Smooth muscle cell (in vitro differentiated cells): ENCODE results near the gene MGAM2. TPM values are rescaled to one million over a fixed set of nuclear protein-coding genes. Genes with fewer than 3 reads are reported as not detected.

Experiments used
- DNase-seq: peaks from one replicate; lab custom pipeline; 2025; ENCODE audit not compliant: unreplicated experiment; lab: John Stamatoyannopoulos, UW
- H2AFZ ChIP-seq: fragments of 200-600 bp; sonication (generic); 2 replicates; pipeline ENCODE4 v1.6.0; 2016; ENCODE audit warnings: antibody characterized with exemption, low read depth, mild to moderate bottlenecking
- H3F3A ChIP-seq: fragments of 200-600 bp; sonication (generic); 2 replicates; pipeline ENCODE4 v1.6.0; 2017; ENCODE audit warnings: antibody characterized with exemption, low read depth
- H3K27ac ChIP-seq: fragments of 200-600 bp; sonication (generic); 2 replicates; pipeline ENCODE4 v1.5.1; 2016; ENCODE audit warnings: low read depth, mild to moderate bottlenecking
- H3K27me3 ChIP-seq: fragments of 200-600 bp; sonication (generic); 2 replicates; pipeline ENCODE4 v1.6.1; 2016; ENCODE audit warnings: low read depth, mild to moderate bottlenecking
- H3K36me3 ChIP-seq: fragments of 200-600 bp; sonication (generic); 2 replicates; pipeline ENCODE4 v1.5.1; 2016; ENCODE audit warnings: low read depth
- H3K4me1 ChIP-seq: fragments of 200-600 bp; sonication (generic); 2 replicates; pipeline ENCODE4 v1.5.1; 2016; ENCODE audit warnings: low read depth
- H3K4me2 ChIP-seq: fragments of 200-600 bp; sonication (generic); 2 replicates; pipeline ENCODE4 v1.6.0; 2016; ENCODE audit warnings: mild to moderate bottlenecking
- H3K4me3 ChIP-seq: fragments of 200-600 bp; sonication (generic); 2 replicates; pipeline ENCODE4 v1.5.1; 2016; ENCODE audit warnings: mild to moderate bottlenecking
- H3K79me2 ChIP-seq: fragments of 200-600 bp; sonication (generic); 2 replicates; pipeline ENCODE4 v1.6.0; 2016; ENCODE audit warnings: low read depth, mild to moderate bottlenecking
- H3K9ac ChIP-seq: fragments of 200-600 bp; sonication (generic); 2 replicates; pipeline ENCODE4 v1.6.0; 2016; ENCODE audit warnings: low read depth
- H3K9me3 ChIP-seq: fragments of 200-600 bp; sonication (generic); replicated peaks from 2 replicates; pipeline ENCODE4 v1.5.1; 2016; ENCODE audit warnings: low read depth
- H4K20me1 ChIP-seq: fragments of 200-600 bp; sonication (generic); 2 replicates; pipeline ENCODE4 v1.6.0; 2016; ENCODE audit warnings: low read depth
- WGBS: methylation state at CpG from one replicate; pipeline ENCODE4 v1.1.7; 2016; ENCODE audit warnings: low lambda C conversion rate; 5-methylcytosine and 5-hydroxymethylcytosine counted together
- polyA plus RNA-seq: library from polyadenylated mRNA; unstranded; fragments of >200 nt; fragmentation: Nextera tagmentation; extraction: Ambion mirVana; gene quantifications from 2 replicates; pipeline ENCODE4 v1.2.1, GENCODE V29; 2016
- total RNA-seq: library from RNA; depleted of rRNA; stranded (reverse); fragments of >200 nt; gene quantifications from 2 replicates; pipeline ENCODE4 v1.2.3, GENCODE V29; 2014
- TF ChIP-seq, protein P1 (sequence below): fragments of 200-600 bp; sonication (generic); IDR thresholded peaks from 2 replicates; pipeline ENCODE4 v1.5.1; 2017; ENCODE audit warnings: borderline replicate concordance, mild to moderate bottlenecking, antibody characterized with exemption; ENCODE audit not compliant: insufficient read depth, poor library complexity, severe bottlenecking

The MGAM2 gene
- total and polyA plus RNA-seq, 2 experiments from 2014 or later = not detected

DNA sequence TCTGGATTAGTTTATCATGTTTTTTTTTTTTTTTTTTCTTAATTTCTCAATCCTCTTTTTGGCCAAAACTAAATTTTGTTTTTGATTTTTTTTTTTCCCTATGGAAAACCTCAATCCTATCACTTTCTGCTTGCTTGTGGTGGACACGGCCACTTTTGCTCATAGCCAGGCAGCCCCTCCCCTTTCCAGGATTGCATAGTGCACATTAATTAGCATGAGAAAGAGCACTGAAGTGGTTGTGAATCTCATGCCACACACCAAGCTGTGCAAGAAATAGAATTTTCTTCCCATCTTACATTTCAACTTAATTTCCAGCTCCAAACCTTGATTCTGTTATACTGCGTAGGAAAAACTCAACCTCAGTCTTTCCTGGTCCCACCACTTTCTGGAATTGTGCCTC lies 34.6 kb downstream of the MGAM2 start:
- 89% methylated on average over 2 of the region's 2 CpGs for WGBS
- TF ChIP-seq, protein P1, sequence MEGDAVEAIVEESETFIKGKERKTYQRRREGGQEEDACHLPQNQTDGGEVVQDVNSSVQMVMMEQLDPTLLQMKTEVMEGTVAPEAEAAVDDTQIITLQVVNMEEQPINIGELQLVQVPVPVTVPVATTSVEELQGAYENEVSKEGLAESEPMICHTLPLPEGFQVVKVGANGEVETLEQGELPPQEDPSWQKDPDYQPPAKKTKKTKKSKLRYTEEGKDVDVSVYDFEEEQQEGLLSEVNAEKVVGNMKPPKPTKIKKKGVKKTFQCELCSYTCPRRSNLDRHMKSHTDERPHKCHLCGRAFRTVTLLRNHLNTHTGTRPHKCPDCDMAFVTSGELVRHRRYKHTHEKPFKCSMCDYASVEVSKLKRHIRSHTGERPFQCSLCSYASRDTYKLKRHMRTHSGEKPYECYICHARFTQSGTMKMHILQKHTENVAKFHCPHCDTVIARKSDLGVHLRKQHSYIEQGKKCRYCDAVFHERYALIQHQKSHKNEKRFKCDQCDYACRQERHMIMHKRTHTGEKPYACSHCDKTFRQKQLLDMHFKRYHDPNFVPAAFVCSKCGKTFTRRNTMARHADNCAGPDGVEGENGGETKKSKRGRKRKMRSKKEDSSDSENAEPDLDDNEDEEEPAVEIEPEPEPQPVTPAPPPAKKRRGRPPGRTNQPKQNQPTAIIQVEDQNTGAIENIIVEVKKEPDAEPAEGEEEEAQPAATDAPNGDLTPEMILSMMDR = no peak

DNA sequence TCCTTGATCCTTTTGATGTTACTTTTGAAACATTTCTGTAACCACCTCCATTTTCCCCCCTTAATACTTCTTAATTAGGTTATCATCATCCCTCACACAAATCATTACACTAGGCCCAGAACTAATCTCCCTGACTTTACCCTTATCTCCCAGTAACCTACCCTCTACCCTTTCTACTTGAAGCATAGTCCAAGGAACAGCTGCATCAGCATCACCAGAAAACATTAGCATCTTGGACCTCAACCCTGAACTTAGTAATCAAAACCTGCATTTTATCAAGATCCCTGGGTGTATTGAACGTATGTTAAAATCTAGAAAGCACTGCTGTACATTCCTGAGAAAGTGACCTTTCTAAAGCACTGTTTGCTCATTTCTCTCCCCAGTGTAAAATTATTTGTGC lies 38.8 kb downstream of the MGAM2 start:
- H2AFZ ChIP-seq = no peak overlapping the region
- H3K27me3 ChIP-seq = no peaks in the 10 kb centered on the region
- 74% methylated on average over 1 of the region's 1 CpG for WGBS
- no peaks in the 10 kb centered on the region for H3K9me3 ChIP-seq
- no peak for DNase-seq
- no peaks in the 10 kb centered on the region for H4K20me1 ChIP-seq
- no peaks in the 10 kb centered on the region for H3K79me2 ChIP-seq
- no peak overlapping the region for H3K4me3 ChIP-seq
- H3K27ac ChIP-seq = no peak overlapping the region
- TF ChIP-seq, protein P1 = no peak
- H3K36me3 ChIP-seq = no peaks in the 10 kb centered on the region
- H3K4me2 ChIP-seq = no peak overlapping the region
- H3K9ac ChIP-seq = no peak overlapping the region
- H3K4me1 ChIP-seq = no peaks in the 10 kb centered on the region
- no peaks in the 10 kb centered on the region for H3F3A ChIP-seq

More for the DNA sequence above, 34.6 kb downstream of the MGAM2 start:
- Histone ChIP-seq H3K36me3 (no peaks in the 10 kb centered on the region), H4K20me1 (no peaks in the 10 kb centered on the region), H3K4me3 (no peak overlapping the region), H3K4me1 (no peaks in the 10 kb centered on the region), H3K4me2 (no peak overlapping the region), H3K9me3 (no peaks in the 10 kb centered on the region), H2AFZ (no peak overlapping the region), H3K9ac (no peak overlapping the region), H3K79me2 (no peaks in the 10 kb centered on the region), H3K27me3 (no peaks in the 10 kb centered on the region), H3F3A (no peaks in the 10 kb centered on the region), H3K27ac (no peak overlapping the region)
- no peak for DNase-seq

DNA sequence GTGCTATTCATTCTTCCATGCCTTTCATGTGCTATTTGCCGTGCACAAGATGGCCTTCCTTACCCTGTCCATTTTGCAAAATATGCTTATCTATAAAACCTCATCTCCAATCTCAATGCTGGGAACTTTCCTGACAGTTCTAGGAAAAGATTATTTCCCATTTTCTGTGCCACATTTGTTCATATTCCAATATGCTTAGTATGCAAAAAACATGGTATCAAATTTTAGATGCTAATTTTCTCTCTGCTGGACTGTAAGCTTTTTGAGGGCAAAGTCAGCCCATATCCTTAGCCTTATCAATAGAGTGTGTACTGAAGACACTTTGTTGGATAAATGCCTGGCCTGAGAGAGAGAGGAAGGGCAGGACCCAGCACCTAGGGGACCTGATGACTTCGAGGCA lies 39.4 kb downstream of the MGAM2 start:
- TF ChIP-seq, protein P1 = no peak
- Histone ChIP-seq H3K9me3 (no peaks in the 10 kb centered on the region), H3K27me3 (no peaks in the 10 kb centered on the region), H3K27ac (no peak overlapping the region), H3K36me3 (no peaks in the 10 kb centered on the region), H2AFZ (no peak overlapping the region), H3K79me2 (no peaks in the 10 kb centered on the region), H3F3A (no peaks in the 10 kb centered on the region), H3K4me1 (no peaks in the 10 kb centered on the region), H3K4me2 (no peak overlapping the region), H3K9ac (no peak overlapping the region), H3K4me3 (no peak overlapping the region), H4K20me1 (no peaks in the 10 kb centered on the region)
- WGBS = 93% methylated on average over 2 of the region's 2 CpGs
- no peak for DNase-seq

DNA sequence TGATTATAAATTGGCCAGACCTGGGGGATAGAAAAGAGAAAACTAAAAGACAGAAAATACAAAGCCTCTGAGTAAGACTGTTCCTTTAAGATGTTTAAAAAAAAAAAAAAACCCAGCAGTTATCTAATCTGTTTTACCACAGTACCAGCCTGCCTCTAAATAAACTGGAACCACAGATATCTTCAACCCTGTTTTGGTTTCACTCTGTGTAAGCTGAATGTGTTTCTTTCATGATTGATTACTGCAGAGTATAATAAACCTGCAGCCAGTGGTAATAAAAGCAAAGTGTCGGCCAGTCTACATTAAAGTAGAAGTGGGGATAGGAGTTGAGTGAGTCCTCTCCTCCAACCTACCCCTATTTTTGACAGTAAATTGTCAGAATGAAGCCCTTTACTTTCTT lies 40.6 kb downstream of the MGAM2 start:
- Histone ChIP-seq H3K4me3 (no peak overlapping the region), H3K9ac (no peak overlapping the region), H2AFZ (no peak overlapping the region), H3K4me2 (no peak overlapping the region), H3K4me1 (no peaks in the 10 kb centered on the region), H3K27ac (no peak overlapping the region), H3K36me3 (no peaks in the 10 kb centered on the region), H3K9me3 (no peaks in the 10 kb centered on the region), H3K27me3 (no peaks in the 10 kb centered on the region), H3F3A (no peaks in the 10 kb centered on the region), H4K20me1 (no peaks in the 10 kb centered on the region), H3K79me2 (no peaks in the 10 kb centered on the region)
- no peak for DNase-seq
- TF ChIP-seq, protein P1 = no peak
- 56% methylated on average over 1 of the region's 1 CpG for WGBS
